Activated T-helper 2 cell treated with anti-CD3 and anti-CD28 coated beads, Interferon-gamma antibody, Interleukin-2, Interleukin-4, amounts not matched to agents 10 μg/mL and 5 μg/mL and 100 μg/mL, durations not matched to agents 14 hours and 24 hours and 36 hours (primary cell): Measurements from ENCODE around the gene CD24. TPM values are rescaled to one million over a fixed set of nuclear protein-coding genes. Genes with fewer than 3 reads are reported as not detected.

Experiments used
- total RNA-seq: library from RNA; stranded (reverse); gene quantifications from 2 replicates; pipeline ENCODE4 v1.2.3, GENCODE V29; 2022

Gene CD24
- total RNA-seq, 1 donor from 2014 or later: 1.5 TPM

Other genes starting within 250 kb of the CD24 start
- gene MTRES1, start 53.5 kb upstream of the CD24 start, total RNA-seq: 25.0 and 25.6 TPM in 2 replicates
- 15.2 and 15.9 TPM in 2 replicates for gene BEND3, start 140.8 kb upstream of the CD24 start, total RNA-seq